Naive B cell (primary cell): ENCODE results near the gene ZNF609. TPM values are rescaled to one million over a fixed set of nuclear protein-coding genes. Genes with fewer than 3 reads are reported as not detected.

ENCODE experiments used
- ATAC-seq, 2 donors: fragments of 150-1000 bp; cut with Tn5 transposase; 2 replicates each; pipeline ENCODE4 v1.10.0; 2021; ENCODE audit warnings: low read depth in 2 of 2, mild to moderate bottlenecking in 2 of 2, moderate library complexity in 2 of 2
- DNase-seq: peaks from one replicate; pipeline ENCODE4 v3.0.0; 2022
- H3K27ac Mint-ChIP-seq, 6 donors: one replicate each; pipeline ENCODE4 v1.8.0; 2020 to 2022; ENCODE audit warnings: mild to moderate bottlenecking in 6 of 6, mixed read lengths in 6 of 6, moderate library complexity in 5 of 6, inconsistent platforms in 2 of 6
- H3K27me3 Mint-ChIP-seq, 3 donors: one replicate each; pipeline ENCODE4 v1.8.0; 2021 to 2022; ENCODE audit warnings: mixed read lengths in 3 of 3, mild to moderate bottlenecking in 1 of 3
- H3K36me3 Mint-ChIP-seq, 2 donors: one replicate each; pipeline ENCODE4 v1.8.0; 2020 to 2022; ENCODE audit warnings: mixed read lengths in 2 of 2, inconsistent platforms in 1 of 2, mild to moderate bottlenecking in 1 of 2
- H3K4me1 Mint-ChIP-seq, 3 donors: one replicate each; pipeline ENCODE4 v1.8.0; 2020 to 2022; ENCODE audit warnings: mixed read lengths in 3 of 3, inconsistent platforms in 1 of 3, mild to moderate bottlenecking in 1 of 3, moderate library complexity in 1 of 3
- H3K4me3 Mint-ChIP-seq, 8 donors: one replicate each; pipeline ENCODE4 v1.8.0; 2020 to 2022; ENCODE audit warnings: mild to moderate bottlenecking in 8 of 8, mixed read lengths in 8 of 8, moderate library complexity in 8 of 8, inconsistent platforms in 2 of 8
- H3K9me3 Mint-ChIP-seq, 7 donors: one replicate each; pipeline ENCODE4 v1.8.0; 2020 to 2022; ENCODE audit warnings: mixed read lengths in 7 of 7, mild to moderate bottlenecking in 5 of 7, inconsistent platforms in 2 of 7, moderate library complexity in 1 of 7
- polyA plus RNA-seq, 6 donors: library from polyadenylated mRNA; unstranded; fragments of 300-500 nt; fragmentation: Illumina TruSeq; gene quantifications; one replicate each; pipeline ENCODE4 v1.2.3, GENCODE V29; 2021; ENCODE audit warnings: low read depth in 6 of 6

ZNF609 gene
- polyA plus RNA-seq, 6 donors from 2014 or later: 0.83 to 4.4 (median 2.6) TPM

DNA sequence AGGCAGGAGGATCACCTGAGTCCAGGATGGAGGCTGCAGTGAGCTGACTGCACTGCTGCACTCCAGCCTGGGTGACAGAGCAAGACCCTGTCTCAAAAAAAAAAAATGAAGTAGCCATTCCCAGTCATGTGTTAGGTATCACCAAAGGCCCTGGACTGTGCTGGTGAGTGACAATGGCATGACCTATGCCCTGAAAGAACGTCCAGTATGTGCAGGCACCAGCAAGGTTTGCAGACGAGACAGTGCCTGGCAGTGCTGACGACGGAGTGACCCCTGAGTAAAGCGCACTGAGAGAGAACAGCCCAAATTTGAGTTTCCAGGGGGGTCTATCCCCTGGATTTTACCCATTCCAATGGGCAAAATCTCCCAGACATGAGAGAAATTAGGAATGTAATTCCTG, 269.8 kb downstream of the ZNF609 start:
- Mint-ChIP-seq H3K27ac (no peak overlapping the region), H3K4me1 (peaks cover 12 to 14% (median 13%) of the 10 kb centered on the region in 3 donors), H3K36me3 (no peaks in the 10 kb centered on the region), H3K9me3 (no peaks in the 10 kb centered on the region), H3K27me3 (peaks cover 0 to 9% (median 0%) of the 10 kb centered on the region in 3 donors), H3K4me3 (no peak overlapping the region)
- DNase-seq (no peak), ATAC-seq (no peak)

DNA sequence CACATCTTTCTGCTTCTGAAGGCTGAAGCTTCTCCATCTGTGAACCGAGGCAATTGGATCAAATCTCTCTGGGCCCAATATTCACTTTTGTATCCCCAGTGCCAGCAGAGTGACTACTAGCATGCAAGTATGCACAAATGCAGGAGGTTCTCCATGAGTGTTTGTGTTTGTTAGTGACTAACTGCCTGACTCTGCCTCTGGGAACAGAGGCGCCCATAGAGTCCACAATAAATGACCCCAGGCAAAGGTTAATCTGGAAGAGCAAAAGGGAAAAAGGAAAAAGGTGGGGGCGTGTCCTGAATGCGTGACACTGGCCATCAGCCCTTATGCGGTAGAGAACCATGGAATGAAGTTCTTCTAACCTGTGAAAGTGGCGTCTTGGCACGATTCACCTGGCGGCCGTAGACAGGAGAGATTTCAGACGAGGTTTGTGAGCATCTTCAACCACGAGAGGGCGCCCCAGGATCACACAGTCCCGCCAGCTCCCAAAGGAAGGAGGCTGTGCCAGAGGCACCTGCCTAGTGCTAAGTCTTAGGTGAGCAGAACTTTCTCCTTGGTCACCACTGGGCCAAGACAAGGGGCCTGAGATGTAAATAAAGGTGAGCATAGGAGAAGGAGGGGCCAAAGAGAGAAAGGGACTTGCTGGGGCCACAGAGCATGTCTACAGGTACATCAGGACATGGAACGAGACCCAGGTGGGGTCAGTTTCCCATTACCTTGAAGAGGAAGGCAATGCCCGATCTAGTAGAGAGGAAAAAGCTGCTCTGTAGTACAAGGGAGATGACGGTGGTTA, 270.8 kb downstream of the ZNF609 start:
- Mint-ChIP-seq H3K4me1 (peaks cover 12 to 14% (median 13%) of the 10 kb centered on the region in 3 donors), H3K36me3 (no peaks in the 10 kb centered on the region), H3K4me3 (peak overlapping the region in 1 of 8 donors; percentile 13), H3K27ac (no peak overlapping the region), H3K27me3 (peaks cover 0 to 6% (median 0%) of the 10 kb centered on the region in 3 donors), H3K9me3 (no peaks in the 10 kb centered on the region)
- peak; percentile 77 for DNase-seq
- ATAC-seq: peak; percentile 80 to 83

DNA sequence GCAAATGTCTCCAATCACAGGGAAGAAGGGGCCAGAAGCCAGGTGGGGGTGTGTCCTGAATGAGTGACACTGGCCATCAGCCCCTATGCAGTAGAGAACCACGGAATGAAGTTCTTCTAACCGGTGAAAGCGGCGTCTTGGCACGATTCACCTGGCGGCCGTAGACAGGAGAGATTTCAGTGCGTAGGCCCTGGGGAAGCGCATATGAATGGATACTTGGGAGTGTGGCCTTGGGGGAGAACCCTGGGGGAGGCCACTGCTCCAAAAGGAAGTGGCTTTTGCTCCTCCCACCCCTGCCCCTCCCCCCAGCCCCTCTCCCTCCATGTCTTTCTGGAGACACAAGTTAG, 271.4 kb downstream of the ZNF609 start:
- Mint-ChIP-seq H3K4me3 (no peak overlapping the region), H3K27ac (peak overlapping the region in 1 of 6 donors; percentile 21), H3K9me3 (no peaks in the 10 kb centered on the region), H3K36me3 (no peaks in the 10 kb centered on the region), H3K27me3 (peaks cover 0 to 4% (median 0%) of the 10 kb centered on the region in 3 donors), H3K4me1 (peaks cover 12 to 14% (median 13%) of the 10 kb centered on the region in 3 donors)
- DNase-seq: no peak
- ATAC-seq: no peak

DNA sequence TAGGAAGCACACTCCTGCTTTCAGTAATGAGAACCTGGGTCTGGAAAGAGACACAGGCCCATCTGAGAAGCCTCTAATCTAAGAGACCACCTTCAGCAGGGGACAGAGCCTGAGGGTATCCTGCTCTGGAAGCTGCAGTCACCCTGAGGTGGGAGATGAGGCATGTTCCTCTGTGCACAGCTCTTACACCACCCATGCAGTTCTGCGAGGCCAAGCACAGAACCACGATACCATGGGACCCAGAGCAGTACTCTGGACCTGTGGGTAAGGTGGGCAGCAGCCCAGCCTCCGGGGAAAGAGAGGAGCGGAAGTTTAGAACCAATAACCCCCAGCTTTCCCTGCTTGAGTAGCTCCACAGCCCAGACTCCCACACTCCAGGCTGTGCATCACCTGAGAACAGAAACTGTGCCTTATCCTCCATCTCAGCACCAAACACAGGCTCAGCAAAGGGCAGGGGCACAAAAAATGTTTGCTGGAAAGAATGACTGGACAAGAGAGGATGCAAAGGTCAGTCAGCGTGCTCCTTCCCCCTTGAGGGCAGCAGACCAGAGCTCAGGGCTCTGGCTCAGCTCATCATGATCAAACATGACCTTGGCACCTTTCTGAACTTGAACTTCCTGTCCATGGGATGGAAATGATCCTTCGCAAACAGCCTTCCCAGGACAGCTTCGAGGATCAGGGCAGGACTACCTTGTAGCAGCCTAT, 271.9 kb downstream of the ZNF609 start:
- no peak for ATAC-seq
- H3K36me3 Mint-ChIP-seq: no peaks in the 10 kb centered on the region
- no peaks in the 10 kb centered on the region for H3K9me3 Mint-ChIP-seq
- H3K4me1 Mint-ChIP-seq: peaks cover 12 to 14% (median 13%) of the 10 kb centered on the region in 3 donors
- no peak for DNase-seq
- H3K27me3 Mint-ChIP-seq: peaks cover 0 to 4% (median 0%) of the 10 kb centered on the region in 3 donors
- H3K4me3 Mint-ChIP-seq: no peak overlapping the region
- no peak overlapping the region for H3K27ac Mint-ChIP-seq

Other genes with a start within 250 kb of the ZNF609 start
- gene CSNK1G1, start 104.4 kb upstream of the ZNF609 start, polyA plus RNA-seq: 10 to 100 TPM in 5 of 6 donors, 1 to 10 TPM in 1; 1.2 to 26.0 (median 15.4) TPM
- gene PCLAF, start 79.1 kb upstream of the ZNF609 start, polyA plus RNA-seq: 1 to 10 TPM in 1 of 6 donors, under 1 TPM in 2, not detected in 3; 0.48 to 1.5 (median 0.74) TPM
- gene TRIP4, start 72.7 kb upstream of the ZNF609 start, polyA plus RNA-seq: 10 to 100 TPM; 23.6 to 32.6 (median 27.2) TPM